Inflammatory macrophage treated with lipopolysaccharide for 1 hour (primary cell): ENCODE data around the gene TSPAN7.

ENCODE experiments used
- DNase-seq, 2 donors: peaks; one replicate each; pipeline ENCODE4 v3.0.0-alpha.2; 2020 to 2022

The TSPAN7 gene, protein sequence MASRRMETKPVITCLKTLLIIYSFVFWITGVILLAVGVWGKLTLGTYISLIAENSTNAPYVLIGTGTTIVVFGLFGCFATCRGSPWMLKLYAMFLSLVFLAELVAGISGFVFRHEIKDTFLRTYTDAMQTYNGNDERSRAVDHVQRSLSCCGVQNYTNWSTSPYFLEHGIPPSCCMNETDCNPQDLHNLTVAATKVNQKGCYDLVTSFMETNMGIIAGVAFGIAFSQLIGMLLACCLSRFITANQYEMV

DNA sequence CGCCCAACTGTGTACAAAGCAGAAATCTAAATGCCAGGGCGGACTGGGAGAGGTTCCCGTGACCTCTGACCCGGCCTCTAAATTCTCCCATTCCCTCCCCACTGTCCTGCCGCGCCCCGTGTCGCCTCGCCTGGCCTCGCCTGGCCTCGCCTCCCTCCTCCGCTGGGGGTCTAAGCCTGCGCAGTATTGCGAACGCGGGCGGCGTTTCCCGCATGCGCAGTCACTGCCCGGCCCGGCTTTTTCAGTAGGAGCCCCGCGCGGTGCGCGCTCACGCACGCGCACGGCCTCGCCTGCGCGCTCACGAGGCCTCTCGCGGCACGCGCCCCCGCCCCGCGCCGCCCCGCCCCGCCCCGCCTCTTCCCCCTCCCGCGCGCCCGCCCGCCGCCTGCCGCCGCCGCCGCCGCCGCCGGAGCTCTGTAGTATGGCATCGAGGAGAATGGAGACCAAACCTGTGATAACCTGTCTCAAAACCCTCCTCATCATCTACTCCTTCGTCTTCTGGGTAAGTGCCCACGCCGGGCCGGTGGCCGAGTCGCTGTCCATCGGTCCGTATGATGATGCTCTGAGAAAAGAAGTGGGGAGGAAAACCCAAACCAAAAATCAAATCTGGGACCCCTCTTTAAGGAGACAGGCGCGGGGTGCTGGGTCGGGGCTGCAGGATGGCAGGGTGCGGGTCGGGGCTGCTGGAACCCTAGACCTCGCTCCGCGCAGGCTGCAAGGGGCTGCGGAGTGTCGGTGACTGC is at the start of gene TSPAN7:
TSPAN7 (plus strand) TSS at position 417 of the 743 bp plus-strand sequence; CDS start at position 422, 5 bp downstream.
- peak; percentile 54 to 69 for DNase-seq

DNA sequence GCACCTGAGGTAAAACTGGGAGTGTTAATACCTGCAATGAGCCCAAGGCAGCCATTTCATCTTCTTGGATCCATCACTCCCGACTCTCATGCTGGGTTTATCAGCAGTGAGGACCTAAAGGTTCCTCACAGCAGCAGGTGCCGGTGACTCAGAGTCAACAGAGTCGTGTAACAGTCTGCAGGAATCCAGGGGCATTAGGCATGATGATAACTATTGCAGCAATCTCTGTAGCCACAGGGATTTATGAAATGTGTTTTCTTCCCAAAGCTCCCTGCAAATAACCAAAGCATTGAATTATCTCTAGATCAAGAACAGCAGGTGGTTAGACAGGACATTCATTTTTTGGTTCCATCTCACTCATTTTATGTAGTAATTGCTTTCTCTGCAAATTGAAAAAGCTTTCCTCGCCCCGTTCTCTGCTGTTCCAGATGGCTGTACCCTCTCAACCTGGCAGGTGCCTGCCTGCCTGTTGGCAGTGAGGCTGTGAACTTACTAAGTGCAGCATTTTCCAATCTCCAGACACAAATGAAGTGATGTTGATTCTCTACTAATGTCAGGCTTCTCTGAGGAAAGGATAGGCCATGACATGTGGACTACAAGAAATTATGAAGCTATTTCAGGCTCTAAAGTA is 48.1 kb upstream of the TSPAN7 start:
- no peak for DNase-seq

DNA sequence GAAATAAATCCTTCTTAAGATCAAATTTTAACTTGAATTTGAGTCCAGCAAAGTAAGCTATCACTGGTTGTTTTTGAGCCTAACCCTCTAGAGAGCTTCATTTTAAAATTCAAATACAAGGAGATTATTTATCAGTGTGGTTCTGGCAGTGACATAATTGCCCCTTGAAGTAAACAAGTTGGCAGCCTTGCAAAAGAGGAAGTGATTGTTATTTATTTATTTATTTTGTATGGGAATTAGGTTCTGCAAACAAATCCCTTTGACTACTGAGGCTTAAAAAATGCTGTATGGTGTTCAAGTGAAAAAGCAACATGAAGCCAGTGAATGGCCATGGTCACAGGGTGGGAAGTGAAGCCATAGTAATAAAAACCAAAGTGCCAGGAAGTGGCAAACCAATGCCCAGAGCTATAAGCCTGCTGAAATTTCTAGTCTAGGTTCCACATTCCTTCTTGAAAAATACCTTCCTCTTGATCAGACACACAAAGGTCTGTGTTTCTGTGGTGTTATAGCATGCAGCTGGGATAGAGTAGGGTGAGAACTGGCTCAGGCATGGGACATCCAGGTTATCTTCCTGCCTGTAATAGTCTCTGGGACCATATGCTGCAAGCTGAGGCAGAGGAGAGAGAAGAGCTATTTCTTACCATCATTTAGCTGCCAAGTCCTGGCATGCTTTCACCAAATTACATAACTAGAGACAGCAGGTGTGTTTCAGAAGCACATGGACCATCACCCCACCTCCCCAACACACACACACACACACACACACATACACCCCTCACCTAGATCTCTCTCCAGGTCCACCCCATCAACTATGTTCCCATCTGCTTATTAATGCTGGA is 47.1 kb upstream of the TSPAN7 start:
- peak; percentile 3 to 25 for DNase-seq

DNA sequence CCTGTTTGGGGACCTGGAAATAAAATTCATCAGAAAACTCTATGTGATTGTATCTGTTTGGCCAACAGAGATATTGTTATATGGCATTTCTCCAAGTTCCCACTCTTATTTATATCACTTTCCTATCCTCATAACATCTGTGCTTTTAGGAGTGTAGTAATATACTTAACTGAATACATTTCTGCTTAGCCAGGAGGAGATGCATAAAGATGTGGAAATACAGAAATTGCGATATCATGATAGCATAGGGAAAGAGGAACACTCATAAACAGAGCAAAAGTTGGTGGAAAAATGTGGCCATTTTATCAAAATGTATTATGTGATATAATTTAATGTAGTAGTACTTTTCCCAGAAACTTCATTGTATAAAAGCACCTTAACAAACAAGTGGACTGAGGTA is 46.1 kb upstream of the TSPAN7 start:
- peak; percentile 58 to 60 for DNase-seq

DNA sequence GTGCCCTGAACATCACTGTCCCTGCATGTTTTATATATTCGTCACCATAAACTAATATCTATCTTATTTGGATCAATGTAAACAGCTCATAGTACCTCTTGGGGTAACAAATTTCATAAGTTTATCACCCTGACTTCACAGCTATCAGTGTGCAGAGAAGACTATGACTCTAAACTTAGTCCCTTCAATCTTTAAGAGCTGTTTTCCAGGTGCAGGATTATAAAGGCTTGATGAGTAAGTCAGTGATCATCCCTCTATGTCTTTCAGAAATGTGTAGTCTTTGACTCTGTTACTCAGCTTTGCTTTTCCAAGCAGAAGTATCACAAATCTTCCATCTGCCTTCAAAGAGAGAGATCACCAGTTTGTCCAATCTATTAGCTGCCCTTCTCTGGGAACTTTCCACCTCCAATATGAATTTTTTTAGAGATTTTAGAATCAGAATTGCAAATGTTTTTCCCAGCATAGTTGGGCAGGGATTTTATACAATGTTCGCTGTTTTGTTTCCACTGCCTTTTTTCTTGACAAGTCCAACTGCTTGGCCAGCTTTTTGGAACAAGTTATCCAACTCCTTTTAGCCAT is 45.1 kb upstream of the TSPAN7 start:
- DNase-seq, result no peak

DNA sequence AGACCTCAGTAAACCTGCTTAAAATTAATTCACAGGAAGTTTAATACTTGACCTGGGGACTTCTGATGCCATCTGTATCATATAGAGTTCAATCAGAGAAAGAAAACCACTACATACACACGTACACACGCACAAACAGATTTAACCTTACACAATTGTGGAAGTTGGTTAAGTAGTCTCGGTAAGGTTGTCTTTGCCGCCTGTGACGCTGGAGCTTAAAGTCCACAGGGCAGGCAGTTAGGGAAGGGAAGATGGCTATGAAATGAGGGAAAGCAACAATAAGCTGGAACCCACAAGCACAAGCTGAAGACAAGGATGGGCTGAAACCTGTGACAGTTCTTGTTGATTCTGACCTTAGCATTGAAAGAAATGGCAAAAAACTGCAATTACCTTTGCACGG is 41.7 kb upstream of the TSPAN7 start:
- no peak for DNase-seq

DNA sequence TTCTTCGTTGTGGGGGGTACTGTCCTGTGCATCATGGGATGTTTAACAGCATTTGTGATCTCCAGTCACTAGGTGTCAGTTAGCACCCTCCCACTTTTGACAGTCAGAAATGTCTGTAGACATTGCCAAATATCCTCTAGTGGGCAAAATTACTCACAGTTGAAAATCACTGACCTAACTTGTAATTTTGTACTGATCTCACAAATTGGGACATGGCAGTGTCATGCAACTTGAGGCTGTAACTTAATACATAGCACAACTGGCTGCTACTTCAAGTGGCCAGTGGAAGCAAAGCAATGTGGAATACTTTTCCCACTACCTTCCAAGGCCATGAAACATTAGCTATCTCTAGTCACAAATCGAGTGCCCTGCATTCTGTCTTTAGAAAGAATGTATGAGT is 23.2 kb upstream of the TSPAN7 start:
- DNase-seq, result no peak

DNA sequence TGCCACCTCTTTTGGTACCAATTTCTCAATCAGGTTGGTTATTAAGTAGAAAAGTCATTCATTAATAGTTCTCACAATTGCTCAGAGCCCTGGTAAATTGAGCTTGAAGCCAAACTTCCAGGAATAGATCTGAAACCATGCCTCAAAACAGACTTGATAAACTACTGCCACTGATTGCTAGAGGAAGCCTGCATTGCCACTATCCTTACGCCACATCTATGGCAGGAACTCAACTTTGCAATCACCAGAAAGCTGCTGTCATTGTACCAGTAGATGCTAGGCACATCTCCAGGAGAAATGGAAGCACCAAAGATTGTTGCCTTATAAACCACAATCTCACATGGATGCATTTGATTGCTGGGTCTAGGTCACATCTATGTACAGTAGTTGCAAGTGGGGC is 21.6 kb upstream of the TSPAN7 start:
- no peak for DNase-seq

DNA sequence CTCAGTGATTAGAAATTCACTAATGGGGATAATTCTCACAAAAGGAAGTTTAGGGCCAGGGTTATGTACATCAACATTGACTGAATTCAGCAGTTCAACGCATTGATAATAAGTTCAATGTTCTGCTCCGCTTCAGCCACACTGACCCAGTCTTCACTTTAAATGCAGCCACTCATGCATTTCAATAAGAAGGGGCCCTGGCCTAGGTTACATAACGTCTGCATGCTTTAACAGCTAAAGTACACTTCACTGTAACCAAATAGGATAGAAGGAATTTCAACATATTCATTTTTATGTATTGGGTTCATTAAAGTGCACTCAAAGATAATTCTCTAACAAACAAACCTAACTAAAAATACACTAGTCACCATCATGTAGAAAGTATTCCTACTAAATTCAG is 12.8 kb upstream of the TSPAN7 start:
- no peak for DNase-seq

DNA sequence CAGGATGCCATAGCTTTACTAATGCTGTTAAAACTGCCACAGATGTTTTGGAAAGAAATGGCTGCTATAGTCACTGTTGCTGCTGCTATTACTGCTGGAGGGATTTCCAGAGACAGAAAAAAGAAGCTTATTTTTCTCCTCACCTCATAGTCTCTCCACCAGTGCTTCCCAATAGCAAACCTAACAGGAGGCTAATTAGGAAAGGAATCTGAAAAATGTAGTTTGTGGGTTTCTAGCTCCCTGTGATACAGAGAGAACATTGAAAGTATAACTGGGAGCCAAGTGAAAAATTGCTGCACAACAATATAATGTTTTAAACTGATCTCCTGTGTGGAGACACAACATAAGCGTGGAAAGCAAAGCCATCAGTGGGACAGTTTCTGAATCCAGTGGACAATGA is 8.6 kb upstream of the TSPAN7 start:
- DNase-seq, result no peak

DNA sequence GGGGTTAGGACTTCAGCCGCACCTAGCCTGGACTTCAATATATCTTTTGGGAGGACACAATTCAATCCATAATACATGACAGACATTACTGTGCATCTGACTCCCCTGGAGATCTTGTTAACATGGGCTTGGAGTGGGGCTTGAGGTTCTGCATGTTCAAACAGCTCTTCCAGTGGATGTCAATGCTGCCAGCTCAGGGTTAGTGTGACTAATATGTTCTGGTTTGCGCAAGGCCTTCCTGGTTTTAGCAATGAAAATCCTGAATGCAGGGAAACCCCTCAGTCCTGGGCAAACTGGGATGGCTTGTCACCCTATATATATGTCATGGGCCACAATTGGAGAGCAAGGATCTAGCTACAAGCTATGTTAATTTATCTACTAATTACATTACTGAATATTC is 2.7 kb upstream of the TSPAN7 start:
- DNase-seq, result peak; percentile 16 to 32

DNA sequence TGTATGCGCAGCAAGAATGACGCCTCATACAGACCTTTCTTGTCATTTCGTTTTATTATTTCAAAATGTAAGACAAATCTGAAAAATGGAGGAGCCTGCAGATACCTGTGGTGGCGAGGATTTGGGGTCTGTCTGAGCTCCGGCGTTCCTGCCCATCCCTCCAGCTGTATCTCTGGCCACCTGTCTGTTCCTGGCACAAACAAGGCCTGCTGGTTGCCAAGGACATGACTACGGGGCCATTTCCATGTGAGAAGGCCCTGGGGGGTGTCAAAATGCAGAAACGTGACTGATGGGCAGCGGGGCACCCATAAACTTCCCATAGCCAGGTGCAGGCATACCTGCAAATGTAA is 591 bp upstream of the TSPAN7 start:
- no peak for DNase-seq

DNA sequence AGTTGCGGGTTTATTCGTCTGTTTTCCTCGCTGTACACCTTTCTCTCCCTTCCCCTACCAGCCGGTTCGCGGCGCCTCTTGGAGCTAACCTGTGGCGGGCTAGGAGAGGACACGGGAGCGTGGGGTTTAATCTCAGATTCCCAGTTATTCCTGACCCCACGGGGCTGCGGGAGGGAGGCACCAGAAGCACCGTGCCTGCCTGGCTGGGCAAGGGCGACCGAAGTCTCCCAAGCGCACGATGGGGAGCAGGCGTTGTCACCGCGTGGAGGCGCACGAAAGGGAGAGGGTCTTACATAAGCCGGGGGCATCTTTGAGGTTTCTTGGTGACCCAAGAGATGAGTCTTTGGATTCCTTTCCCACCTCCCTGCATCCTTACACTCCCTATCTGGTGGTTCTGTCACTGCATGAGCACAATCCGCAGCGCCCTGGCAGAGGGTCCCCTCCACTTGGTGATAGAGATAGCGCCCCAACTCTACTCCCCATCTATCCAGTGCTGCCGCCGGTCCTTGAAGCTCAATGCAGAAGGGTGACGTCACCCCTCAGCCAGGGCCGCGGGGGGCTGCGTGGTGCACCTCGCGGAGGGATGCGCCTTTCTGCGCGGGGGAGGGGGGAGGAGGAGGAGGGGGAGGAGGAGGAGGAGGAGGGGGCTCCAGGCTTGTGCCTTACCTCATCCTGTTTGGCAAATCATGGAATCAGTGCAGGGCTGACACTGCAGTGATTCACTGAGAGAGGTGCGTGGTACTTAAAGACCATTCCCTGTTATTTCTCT is 793 bp downstream of the TSPAN7 start:
- DNase-seq, result no peak

DNA sequence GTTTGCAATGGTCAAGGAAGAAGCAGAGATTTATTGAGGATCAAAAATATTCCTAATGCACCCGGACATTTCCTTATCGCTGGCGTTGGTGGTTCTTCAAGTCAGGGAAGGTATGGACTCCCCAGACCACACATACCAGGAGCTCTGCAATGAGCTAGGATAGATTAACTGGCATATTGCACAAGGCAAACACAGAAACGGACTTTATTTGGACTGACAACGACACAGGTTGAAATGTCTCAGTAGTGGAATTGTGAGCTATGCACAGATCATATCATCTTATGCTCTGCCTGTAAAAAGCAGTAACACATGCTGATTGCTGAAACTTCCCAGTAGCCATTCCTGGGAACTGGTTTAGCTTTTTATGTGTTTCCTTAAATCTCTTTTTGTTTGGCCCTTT is 1.7 kb downstream of the TSPAN7 start:
- no peak for DNase-seq

DNA sequence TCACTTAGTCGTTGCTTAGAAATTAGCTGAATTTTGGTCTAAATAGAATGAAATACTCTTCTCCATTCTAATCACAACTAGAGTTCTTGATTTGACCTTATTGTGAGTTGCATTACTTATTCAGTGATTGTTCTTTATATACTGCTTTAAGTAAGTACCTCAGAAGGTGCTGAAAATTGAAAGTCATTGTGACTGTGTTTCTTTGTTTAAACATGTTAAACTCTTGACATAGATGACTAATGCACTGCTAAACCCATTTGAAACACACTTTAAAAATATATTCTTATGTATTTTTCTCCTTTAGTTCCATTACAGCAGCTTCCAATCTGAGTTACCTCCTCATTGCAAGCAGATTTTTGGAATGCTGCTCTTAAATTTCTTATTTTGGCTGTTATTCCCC is 9.1 kb downstream of the TSPAN7 start:
- DNase-seq, result no peak

DNA sequence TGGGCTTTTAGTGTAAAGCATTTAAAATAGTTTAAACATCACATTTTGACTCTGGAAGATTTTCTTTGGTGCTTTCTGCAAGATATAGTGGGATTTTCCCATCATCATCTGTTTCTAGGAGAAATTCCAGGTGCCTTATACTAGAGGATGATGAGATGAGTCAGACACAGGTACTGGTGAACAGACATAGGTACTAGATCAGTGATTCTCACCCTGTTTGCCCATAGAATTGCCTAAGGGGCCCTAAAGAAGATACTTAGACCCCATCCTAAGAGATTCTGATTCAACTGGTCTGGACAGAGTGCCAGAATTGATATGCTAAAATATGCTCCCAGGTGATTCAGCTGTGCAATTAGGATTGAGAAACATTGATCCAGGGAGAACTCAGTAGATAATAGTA is 9.7 kb downstream of the TSPAN7 start:
- DNase-seq, result no peak

DNA sequence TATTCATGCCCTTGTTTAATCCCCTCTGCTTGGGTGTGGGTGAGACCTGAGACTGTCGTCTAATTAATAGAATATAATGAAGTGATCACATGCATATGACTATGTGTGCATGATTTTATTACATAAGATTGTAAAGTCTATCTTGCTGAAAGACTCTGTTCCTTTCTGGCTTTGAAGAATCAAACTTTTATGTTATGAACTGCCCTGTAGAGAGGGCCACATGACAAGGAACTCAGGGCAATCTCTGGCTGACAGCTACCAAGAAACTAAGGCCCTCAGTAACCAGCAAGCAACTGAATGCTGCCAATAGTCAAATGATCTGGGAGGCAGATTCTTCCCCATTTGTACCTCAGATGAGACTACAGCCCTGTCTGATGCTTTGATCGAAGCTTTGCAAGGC is 13.5 kb downstream of the TSPAN7 start:
- no peak for DNase-seq

DNA sequence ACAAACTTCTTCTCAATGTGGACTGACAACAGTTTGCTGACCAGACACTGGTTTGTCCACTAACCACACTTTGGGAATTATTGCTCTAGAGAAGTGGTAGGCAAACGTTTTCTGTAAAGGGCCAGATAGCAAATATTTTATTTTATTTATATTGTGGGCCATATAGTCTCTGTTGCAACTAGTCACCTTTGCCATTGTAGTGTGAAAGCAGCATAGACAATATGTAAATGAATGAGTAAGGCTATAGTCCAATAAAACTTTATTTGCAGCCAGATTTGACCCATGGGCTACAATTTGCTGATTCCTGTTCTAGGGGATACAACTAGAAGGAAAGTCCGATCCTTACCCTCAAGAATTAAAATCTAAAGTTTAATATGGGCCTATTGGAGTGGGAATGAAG is 14.5 kb downstream of the TSPAN7 start:
- DNase-seq, result no peak

DNA sequence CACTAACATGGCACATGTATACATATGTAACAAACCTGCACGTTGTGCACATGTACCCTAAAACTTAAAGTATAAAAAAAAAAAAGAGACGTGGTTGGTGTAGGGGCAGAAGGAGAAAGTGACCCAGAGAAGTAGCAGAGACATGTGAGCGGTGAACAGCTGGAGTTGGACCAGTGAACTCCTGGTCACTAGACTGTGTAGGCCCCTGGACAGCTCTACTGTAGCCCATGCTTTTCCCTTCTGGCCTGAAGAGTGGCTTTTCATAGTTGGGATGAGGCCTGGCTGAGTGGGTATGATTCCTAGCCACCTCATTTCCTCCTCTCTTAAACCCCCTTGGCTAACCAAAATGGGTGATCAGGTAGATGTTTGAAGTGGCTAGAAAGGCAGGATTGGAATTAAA is 16.4 kb downstream of the TSPAN7 start:
- no peak for DNase-seq

DNA sequence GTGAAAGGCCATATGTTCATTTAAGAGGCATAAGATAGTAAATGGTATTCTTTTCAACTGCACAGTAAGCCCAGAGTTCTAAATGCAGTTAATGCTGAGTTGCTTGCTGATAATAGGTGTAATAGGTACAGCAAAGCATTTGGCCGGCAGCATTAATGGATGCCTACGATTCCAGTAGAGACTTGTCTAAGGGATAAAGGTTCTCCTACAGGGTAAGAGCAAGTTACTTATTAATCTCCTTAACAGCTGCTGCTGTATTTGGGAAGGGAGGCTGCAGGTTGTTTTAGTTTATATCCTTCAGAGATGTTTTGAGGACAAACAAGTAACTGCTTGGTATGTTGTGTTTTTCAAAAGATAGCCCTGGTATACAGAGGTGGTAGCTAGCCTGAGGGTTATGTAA is 16.8 kb downstream of the TSPAN7 start:
- no peak for DNase-seq

DNA sequence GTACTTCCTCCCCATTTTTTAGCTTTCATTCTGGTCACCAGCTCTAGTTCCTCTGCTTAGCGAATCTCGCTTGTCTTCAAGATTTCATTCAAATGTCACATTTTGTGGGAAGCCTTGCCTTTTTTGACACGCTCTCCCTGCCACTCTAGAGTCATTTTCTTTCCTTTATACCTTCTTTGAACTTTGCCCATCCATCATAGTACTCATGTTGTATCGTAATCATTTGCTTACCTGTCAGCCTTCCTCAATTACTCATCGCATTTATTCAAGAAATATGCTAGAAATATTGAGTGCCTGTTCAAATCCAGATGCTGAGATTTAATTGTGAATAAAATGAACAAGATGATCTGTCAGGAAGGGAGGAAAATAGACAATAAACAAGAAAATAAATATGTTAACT is 21.8 kb downstream of the TSPAN7 start:
- no peak for DNase-seq

DNA sequence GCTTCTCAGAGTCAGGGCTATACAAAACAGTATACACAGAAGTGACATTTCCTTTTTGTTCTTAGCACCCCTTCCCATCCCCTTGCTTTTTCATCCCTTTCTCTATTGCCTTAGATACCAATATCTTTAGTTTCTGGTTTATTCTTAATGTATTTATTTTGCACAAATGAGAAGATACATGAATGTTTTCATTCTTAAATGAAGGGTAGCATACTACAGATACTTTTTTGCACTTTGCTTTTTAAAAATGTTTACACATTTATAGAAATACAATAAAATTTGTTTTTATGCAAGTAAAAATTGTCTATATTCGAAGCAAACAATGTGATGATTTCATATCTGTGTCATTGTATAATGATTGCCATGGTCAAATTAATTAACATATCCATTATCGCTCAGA is 33.1 kb downstream of the TSPAN7 start:
- no peak for DNase-seq
